GM08714 (cell line): Measurements from ENCODE around the gene GAMT.
"Not testable (repeated sequence)": the region's sequence is repeated elsewhere in the genome, so short reads cannot be mapped to it uniquely, and the experiment has no call there.

Experiments
- H3K4me3 ChIP-seq: fragments of 200-500 bp; sonication (Bioruptor generic); 2 replicates; pipeline ENCODE4 v1.5.1; 2014; ENCODE audit warnings: mild to moderate bottlenecking, low read length, inconsistent platforms
- ZNF274 ChIP-seq: IDR thresholded peaks from 2 replicates; pipeline ENCODE4 v1.6.1; 2012; ENCODE audit warnings: mild to moderate bottlenecking, low read depth, low read length

GAMT gene

GRCh38 chr19:1427221-1427920 lies 26.0 kb upstream of the GAMT start:
- TF ChIP-seq ZNF274: no peak
- H3K4me3 ChIP-seq: no peak overlapping the region

- TF ChIP-seq ZNF274: no peak
- H3K4me3 ChIP-seq: no peak overlapping the region
Measured at GRCh38 chr19:1426736-1427135, 25.4 kb upstream of the GAMT start.

- TF ChIP-seq ZNF274: no peak
- no peak overlapping the region for H3K4me3 ChIP-seq
Measured at GRCh38 chr19:1425902-1426301, 24.6 kb upstream of the GAMT start.

DNA sequence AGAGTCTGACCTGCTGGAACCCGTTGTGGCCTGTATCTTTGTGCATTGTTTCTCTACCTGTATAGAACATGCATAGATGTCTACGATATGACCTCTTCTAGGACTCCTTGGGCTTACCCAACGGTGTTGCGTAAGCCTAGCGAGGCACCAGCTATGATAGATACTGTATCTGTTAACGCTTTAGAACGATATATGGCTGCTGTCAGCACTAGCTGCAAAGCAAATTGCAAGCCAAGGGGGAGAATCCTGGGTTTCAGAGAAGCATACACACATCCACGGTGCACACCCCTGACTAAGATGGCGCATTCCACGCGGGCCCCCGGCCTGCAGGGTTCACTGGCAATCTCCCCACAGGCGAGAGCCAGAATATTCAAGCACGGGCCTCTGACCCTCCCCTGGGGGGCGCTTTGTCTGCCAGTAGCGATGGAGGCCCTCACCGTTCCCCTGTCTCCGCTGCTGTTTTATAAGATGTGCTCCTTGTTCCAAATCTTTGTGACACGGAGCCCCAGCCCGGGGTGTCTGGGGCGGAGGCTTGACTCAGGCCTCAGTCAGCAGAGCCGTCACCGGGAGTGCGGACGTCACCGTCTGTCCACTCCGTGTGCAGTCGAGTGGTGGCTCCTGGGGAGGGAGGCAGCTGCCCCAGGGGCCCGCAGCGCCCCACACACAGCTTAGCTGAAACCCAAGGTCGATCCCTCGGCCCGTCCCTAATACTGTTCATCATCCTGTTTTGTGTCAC lies 23.9 kb upstream of the GAMT start:
- no peak for TF ChIP-seq ZNF274
- no peak overlapping the region for H3K4me3 ChIP-seq

DNA sequence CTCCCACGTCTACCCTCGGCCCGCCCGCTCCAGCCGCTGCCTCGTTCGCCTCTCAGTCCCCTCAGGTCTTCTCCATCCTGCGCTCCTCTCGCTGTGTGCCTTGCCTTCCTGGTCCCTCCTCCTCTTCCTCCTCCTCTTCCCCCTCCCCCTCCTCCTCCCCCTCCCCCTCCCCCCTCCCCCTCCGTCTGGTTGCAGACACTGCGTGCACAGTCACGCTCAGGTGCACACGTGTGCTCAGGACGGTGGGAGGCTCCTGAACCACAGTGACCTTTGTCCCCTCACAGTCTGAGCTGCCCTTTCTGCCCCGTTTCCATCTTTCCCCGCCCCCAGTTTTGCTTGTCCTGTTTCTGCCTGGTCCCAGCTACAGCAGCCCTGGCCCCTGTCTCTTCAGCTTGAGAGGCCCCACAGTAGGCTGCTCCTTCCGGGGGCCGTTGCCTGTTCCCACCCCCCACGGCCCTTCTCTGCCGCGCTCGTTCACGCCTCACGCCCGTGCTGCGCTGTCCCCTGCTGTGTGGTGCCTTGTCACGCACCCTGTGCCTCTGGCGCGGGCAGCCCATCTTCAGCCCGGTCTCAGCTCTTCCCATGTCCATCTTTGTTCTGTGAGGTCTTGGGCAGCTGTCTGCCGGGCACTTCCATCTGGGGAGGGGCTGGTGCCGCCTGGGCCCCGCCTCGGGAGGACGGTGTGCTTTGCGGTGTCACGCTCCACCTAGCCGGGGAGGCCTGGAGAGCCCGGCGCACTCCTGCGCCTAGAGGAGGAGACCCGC lies 23.0 kb upstream of the GAMT start:
- no peak for TF ChIP-seq ZNF274
- no peak overlapping the region for H3K4me3 ChIP-seq

- no peak for TF ChIP-seq ZNF274
- H3K4me3 ChIP-seq: no peak overlapping the region
Measured at GRCh38 chr19:1423436-1424191, 22.3 kb upstream of the GAMT start.

- TF ChIP-seq ZNF274: no peak
- no peak overlapping the region for H3K4me3 ChIP-seq
Measured at GRCh38 chr19:1422943-1423342, 21.6 kb upstream of the GAMT start.

- no peak overlapping the region for H3K4me3 ChIP-seq
- no peak for TF ChIP-seq ZNF274
Measured at GRCh38 chr19:1422360-1422759, 21.0 kb upstream of the GAMT start.

GRCh38 chr19:1421958-1422305 lies 20.6 kb upstream of the GAMT start:
- no peak overlapping the region for H3K4me3 ChIP-seq
- TF ChIP-seq ZNF274: no peak

- no peak for TF ChIP-seq ZNF274
- no peak overlapping the region for H3K4me3 ChIP-seq
Measured at GRCh38 chr19:1421218-1421957, 20.0 kb upstream of the GAMT start.

GRCh38 chr19:1420590-1420989 lies 19.2 kb upstream of the GAMT start:
- TF ChIP-seq ZNF274: no peak
- no peak overlapping the region for H3K4me3 ChIP-seq

DNA sequence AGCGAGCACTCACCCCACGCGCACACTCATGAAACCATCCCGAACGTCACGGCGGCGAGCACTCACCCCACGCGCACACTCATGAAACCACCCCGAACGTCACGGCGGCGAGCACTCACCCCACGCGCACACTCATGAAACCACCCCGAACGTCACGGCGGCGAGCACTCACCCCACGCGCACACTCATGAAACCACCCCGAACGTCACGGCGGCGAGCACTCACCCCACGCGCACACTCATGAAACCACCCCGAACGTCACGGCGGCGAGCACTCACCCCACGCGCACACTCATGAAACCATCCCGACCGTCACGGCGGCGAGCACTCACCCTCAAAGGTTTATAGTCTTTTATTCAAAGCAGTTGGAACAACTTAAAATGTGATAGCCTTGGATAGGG lies 18.7 kb upstream of the GAMT start:
- not testable (repeated sequence) for H3K4me3 ChIP-seq

- TF ChIP-seq ZNF274: no peak
- H3K4me3 ChIP-seq: no peak overlapping the region
Measured at GRCh38 chr19:1418951-1419738, 17.8 kb upstream of the GAMT start.

- no peak for TF ChIP-seq ZNF274
- H3K4me3 ChIP-seq: no peak overlapping the region
Measured at GRCh38 chr19:1418496-1418775, 17.1 kb upstream of the GAMT start.
